Thyroid gland (tissue), 4 donors: ENCODE results near the gene IER5L.

ENCODE experiments used
- POLR2A ChIP-seq, 2 donors: fragments of 450-650 bp; IDR thresholded peaks; one replicate each; pipeline ENCODE4 v1.6.1; 2017; ENCODE audit warnings: antibody characterized with exemption in 2 of 2, mild to moderate bottlenecking in 2 of 2, moderate library complexity in 1 of 2
- TF ChIP-seq, protein P1 (sequence below), 6 experiments: fragments of 200-600 bp in 3 of 6; fragments of 450-650 bp in 3 of 6; sonication (generic) in 3 of 6; IDR thresholded peaks; one replicate each; pipeline ENCODE4 v1.5.1; 2016 to 2019; ENCODE audit warnings: antibody characterized with exemption in 6 of 6, mild to moderate bottlenecking in 2 of 6, inconsistent platforms in 1 of 6, moderate library complexity in 1 of 6

DNA sequence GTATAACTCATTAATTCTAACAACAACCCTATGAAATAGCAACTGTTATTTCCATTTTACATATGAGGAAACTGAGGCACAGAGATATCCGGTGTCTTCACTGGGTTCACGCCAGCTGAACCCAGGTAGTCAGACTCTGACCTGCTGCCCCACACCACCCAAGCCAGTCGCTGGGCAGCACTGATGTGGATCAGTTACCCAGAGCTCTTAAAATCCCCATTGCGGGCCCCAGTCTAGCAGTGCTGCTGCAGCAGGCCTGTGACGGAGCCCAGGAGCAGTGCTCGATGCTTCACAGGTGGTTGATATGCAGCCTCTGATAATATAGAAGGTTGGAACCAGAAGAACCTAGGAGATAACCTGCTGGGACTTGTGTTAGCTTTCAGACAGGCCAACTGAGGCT, 42.6 kb downstream of the IER5L start:
- TF ChIP-seq, protein P1, sequence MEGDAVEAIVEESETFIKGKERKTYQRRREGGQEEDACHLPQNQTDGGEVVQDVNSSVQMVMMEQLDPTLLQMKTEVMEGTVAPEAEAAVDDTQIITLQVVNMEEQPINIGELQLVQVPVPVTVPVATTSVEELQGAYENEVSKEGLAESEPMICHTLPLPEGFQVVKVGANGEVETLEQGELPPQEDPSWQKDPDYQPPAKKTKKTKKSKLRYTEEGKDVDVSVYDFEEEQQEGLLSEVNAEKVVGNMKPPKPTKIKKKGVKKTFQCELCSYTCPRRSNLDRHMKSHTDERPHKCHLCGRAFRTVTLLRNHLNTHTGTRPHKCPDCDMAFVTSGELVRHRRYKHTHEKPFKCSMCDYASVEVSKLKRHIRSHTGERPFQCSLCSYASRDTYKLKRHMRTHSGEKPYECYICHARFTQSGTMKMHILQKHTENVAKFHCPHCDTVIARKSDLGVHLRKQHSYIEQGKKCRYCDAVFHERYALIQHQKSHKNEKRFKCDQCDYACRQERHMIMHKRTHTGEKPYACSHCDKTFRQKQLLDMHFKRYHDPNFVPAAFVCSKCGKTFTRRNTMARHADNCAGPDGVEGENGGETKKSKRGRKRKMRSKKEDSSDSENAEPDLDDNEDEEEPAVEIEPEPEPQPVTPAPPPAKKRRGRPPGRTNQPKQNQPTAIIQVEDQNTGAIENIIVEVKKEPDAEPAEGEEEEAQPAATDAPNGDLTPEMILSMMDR (IDR thresholded peaks at IDR 0.05) = no peak
- no peak for TF ChIP-seq POLR2A (IDR thresholded peaks at IDR 0.05)
